KMS-11 (cell line): ENCODE results near the gene CPOX.

Source experiments
- H2AFZ ChIP-seq: fragments of 200-600 bp; sonication (generic); 2 replicates; pipeline ENCODE4 v1.6.1; 2016; ENCODE audit warnings: antibody characterized with exemption, mixed run types, low read depth
- H3K27ac ChIP-seq: fragments of 200-600 bp; sonication (generic); 2 replicates; pipeline ENCODE4 v1.6.1; 2016; ENCODE audit warnings: mild to moderate bottlenecking, mixed run types
- H3K27me3 ChIP-seq: fragments of 200-600 bp; sonication (generic); 2 replicates; pipeline ENCODE4 v1.6.1; 2017; ENCODE audit warnings: mild to moderate bottlenecking, low read depth, mixed run types, moderate library complexity; ENCODE audit not compliant: insufficient read depth
- H3K36me3 ChIP-seq: fragments of 200-600 bp; sonication (generic); 2 replicates; pipeline ENCODE4 v1.6.1; 2017; ENCODE audit warnings: mild to moderate bottlenecking, mixed run types; ENCODE audit not compliant: insufficient read depth
- H3K4me1 ChIP-seq: fragments of 200-600 bp; sonication (generic); 2 replicates; pipeline ENCODE4 v1.6.1; 2016; ENCODE audit warnings: mild to moderate bottlenecking, low read depth, mixed run types; ENCODE audit not compliant: poor library complexity, severe bottlenecking
- H3K4me2 ChIP-seq: fragments of 200-600 bp; sonication (generic); 2 replicates; pipeline ENCODE4 v1.7.0; 2016; ENCODE audit warnings: mild to moderate bottlenecking, mixed run types
- H3K4me3 ChIP-seq: fragments of 200-600 bp; sonication (generic); IDR thresholded peaks from 2 replicates; pipeline ENCODE4 v1.6.1; 2017; ENCODE audit warnings: low read depth, low read length, mixed read lengths; ENCODE audit not compliant: insufficient read depth
- H3K79me2 ChIP-seq: fragments of 200-600 bp; sonication (generic); 2 replicates; pipeline ENCODE4 v1.6.1; 2016; ENCODE audit warnings: low read depth, mixed run types; ENCODE audit not compliant: insufficient read depth
- H3K9ac ChIP-seq: fragments of 200-600 bp; sonication (generic); 2 replicates; pipeline ENCODE4 v1.6.1; 2016; ENCODE audit warnings: mild to moderate bottlenecking, mixed run types
- H4K20me1 ChIP-seq: fragments of 200-600 bp; sonication (generic); 2 replicates; pipeline ENCODE4 v1.6.1; 2016; ENCODE audit warnings: mild to moderate bottlenecking, mixed run types; ENCODE audit not compliant: insufficient read depth
- CTCF ChIP-seq: fragments of 200-600 bp; sonication (generic); conservative IDR thresholded peaks from 2 replicates; pipeline ENCODE4 v1.6.1; 2017; ENCODE audit warnings: low read depth, mild to moderate bottlenecking, antibody characterized with exemption, low read length, moderate library complexity, mixed read lengths

CPOX gene

DNA sequence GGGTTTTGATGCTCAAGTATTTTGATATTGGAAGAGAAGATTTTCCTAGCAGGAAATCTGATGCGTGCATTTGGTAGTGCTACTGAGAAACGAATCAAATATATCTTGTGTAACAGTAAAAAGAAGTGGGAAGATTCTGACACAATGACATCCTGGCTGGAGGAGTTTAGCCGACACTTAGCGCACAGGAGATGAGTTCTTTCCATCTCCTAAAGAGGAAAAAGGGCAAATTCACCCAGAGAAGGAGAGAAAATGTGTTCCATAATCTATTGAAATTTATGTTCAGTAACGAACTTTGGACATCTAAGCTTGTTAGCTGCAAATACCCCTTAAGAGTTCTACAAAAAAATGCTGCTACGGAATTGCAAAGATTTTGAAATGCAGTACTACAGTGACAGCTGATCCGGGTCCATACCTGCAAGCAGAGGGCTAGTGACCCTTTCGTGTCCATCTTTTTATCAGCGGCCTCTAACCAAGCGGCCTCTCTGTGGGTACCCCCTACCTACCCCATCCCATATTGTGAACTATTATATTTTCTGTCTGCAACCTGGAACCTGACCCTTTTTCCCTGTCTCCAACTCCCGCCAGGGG lies 971 bp downstream of the CPOX start:
- H3K79me2 ChIP-seq = peaks cover 25% of the 10 kb centered on the region
- no peaks in the 10 kb centered on the region; the same call in 1 of the 2 replicates for H3K36me3 ChIP-seq
- H3K27ac ChIP-seq = no peak overlapping the region
- H4K20me1 ChIP-seq = no peaks in the 10 kb centered on the region
- peak overlapping the region; percentile 49; the same call in 1 of the 2 replicates for H3K9ac ChIP-seq
- peak overlapping the region; percentile 63 for H3K4me2 ChIP-seq
- TF ChIP-seq CTCF = no peak
- H2AFZ ChIP-seq = peak overlapping the region; percentile 85
- no peaks in the 10 kb centered on the region for H3K27me3 ChIP-seq
- no peak overlapping the region for H3K4me3 ChIP-seq
- peaks cover 26% of the 10 kb centered on the region for H3K4me1 ChIP-seq

- Histone ChIP-seq H3K4me3 (no peak overlapping the region), H3K27me3 (no peaks in the 10 kb centered on the region), H3K9ac (no peak overlapping the region), H3K4me2 (no peak overlapping the region), H4K20me1 (no peaks in the 10 kb centered on the region), H2AFZ (no peak overlapping the region), H3K36me3 (no peaks in the 10 kb centered on the region; the same call in 1 of the 2 replicates), H3K27ac (no peak overlapping the region), H3K79me2 (peaks cover 25% of the 10 kb centered on the region), H3K4me1 (peaks cover 24% of the 10 kb centered on the region)
- no peak for TF ChIP-seq CTCF
Observed at GRCh38 chr3:98589331-98590036, 3.9 kb downstream of the CPOX start.

- peaks cover 25% of the 10 kb centered on the region for H3K79me2 ChIP-seq
- H3K4me3 ChIP-seq = no peak overlapping the region
- no peak overlapping the region for H3K4me2 ChIP-seq
- H3K27ac ChIP-seq = no peak overlapping the region
- H3K9ac ChIP-seq = no peak overlapping the region
- peaks cover 22% of the 10 kb centered on the region for H3K4me1 ChIP-seq
- no peak for TF ChIP-seq CTCF
- no peaks in the 10 kb centered on the region for H4K20me1 ChIP-seq
- no peaks in the 10 kb centered on the region; the same call in 1 of the 2 replicates for H3K36me3 ChIP-seq
- H2AFZ ChIP-seq = no peak overlapping the region
- H3K27me3 ChIP-seq = no peaks in the 10 kb centered on the region
Observed at GRCh38 chr3:98588065-98588464, 5.3 kb downstream of the CPOX start.

DNA sequence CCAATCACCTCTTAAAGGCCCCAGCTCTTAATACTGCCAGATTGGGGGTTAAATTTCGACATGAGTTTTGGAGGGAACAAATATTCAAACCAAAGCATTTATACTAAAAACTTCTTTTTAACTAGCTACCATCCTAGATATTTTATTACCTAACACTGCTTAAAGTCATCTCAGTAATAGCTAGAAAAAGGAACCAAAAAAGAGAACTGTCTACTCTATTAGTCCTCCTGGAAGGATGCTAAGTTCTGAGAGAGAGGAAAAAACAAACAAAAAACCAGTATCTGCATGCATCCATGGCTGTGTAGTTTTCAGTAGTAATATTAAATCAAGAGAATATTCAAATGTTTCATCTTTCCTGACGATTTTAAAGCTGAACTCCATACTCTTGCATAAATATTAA lies 5.8 kb downstream of the CPOX start:
- Histone ChIP-seq H3K79me2 (peaks cover 21% of the 10 kb centered on the region), H3K4me3 (no peak overlapping the region), H3K36me3 (no peaks in the 10 kb centered on the region; the same call in 1 of the 2 replicates), H3K4me1 (peaks cover 22% of the 10 kb centered on the region), H3K27ac (no peak overlapping the region), H2AFZ (no peak overlapping the region), H3K4me2 (no peak overlapping the region), H4K20me1 (no peaks in the 10 kb centered on the region), H3K27me3 (no peaks in the 10 kb centered on the region), H3K9ac (no peak overlapping the region)
- TF ChIP-seq CTCF = no peak
